HUES64 (cell line): Measurements from ENCODE around the gene ZDHHC5.
"Not testable (repeated sequence)": the region's sequence is repeated elsewhere in the genome, so short reads cannot be mapped to it uniquely, and the experiment has no call there.

Experiments
- H3K27ac ChIP-seq: 2 replicates; pipeline ENCODE4 v1.7.0; 2013; ENCODE audit warnings: low read depth, low read length, inconsistent platforms
- H3K27me3 ChIP-seq: 2 replicates; pipeline ENCODE4 v1.6.1; 2013; ENCODE audit warnings: mild to moderate bottlenecking, low read length; ENCODE audit not compliant: insufficient read depth
- H3K36me3 ChIP-seq: 2 replicates; pipeline ENCODE4 v1.6.1; 2013; ENCODE audit warnings: mild to moderate bottlenecking, low read length; ENCODE audit not compliant: insufficient read depth
- H3K4me1 ChIP-seq: 2 replicates; pipeline ENCODE4 v1.6.1; 2013; ENCODE audit warnings: mild to moderate bottlenecking, low read length, moderate library complexity; ENCODE audit not compliant: insufficient read depth
- H3K4me3 ChIP-seq: 2 replicates; pipeline ENCODE4 v1.5.1; 2013; ENCODE audit warnings: mild to moderate bottlenecking, low read length, moderate library complexity
- H3K9ac ChIP-seq: 2 replicates; pipeline ENCODE4 v1.6.1; 2013; ENCODE audit warnings: mild to moderate bottlenecking, low read depth, low read length
- H3K9me3 ChIP-seq: 2 replicates; pipeline ENCODE4 v1.6.1; 2013; ENCODE audit warnings: low read depth, low read length; ENCODE audit not compliant: insufficient read depth
- WGBS: fragments of 150-250, 120-280 bp; methylation state at CpG from one replicate; pipeline ENCODE4 v1.1.7; 2013; ENCODE audit warnings: missing lambda C conversion rate; 5-methylcytosine and 5-hydroxymethylcytosine counted together

The ZDHHC5 gene

DNA sequence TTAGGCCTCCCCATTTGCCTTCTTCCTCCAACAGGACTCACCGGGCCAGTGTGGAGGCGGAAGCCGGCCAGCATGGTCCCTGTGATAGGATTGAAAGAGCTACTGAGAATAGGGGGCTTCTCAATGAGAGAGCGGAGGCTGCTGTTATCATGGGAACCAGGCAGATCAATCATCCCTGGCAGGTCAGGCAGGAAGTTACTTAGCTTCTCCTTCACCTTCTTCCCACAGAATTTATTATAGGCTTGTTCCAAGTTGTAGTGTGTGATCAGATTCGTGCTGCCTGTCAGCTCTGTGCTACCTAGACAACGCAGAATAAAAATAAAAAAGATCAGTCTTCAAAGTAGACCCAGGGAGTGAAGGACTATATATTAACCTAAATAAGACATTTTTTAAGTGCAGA is 37.0 kb downstream of the ZDHHC5 start:
- Histone ChIP-seq H3K4me3 (no peak overlapping the region), H3K36me3 (peaks cover 65% of the 10 kb centered on the region), H3K4me1 (no peaks in the 10 kb centered on the region), H3K27me3 (no peaks in the 10 kb centered on the region), H3K9me3 (no peaks in the 10 kb centered on the region), H3K27ac (no peak overlapping the region), H3K9ac (no peak overlapping the region)
- 97% methylated on average over 4 of the region's 6 CpGs for WGBS

DNA sequence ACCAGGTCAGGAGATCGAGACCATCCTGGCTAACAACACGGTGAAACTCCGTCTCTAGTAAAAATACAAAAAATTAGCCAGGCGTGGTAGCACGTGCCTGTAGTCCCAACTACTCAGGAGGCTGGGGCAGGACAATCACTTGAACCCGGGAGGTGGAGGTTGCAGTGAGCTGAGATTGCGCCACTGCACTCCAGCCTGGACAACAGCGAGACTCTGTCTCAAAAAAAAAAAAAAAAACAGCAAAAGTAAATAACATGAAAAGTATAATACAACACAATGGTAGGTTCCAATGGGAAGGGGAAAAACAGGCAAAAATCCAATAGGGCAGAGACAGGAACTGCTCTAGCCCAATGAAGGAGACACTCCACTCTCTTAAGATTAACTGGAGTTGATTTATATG is 37.5 kb downstream of the ZDHHC5 start:
- H3K36me3 ChIP-seq: peaks cover 60% of the 10 kb centered on the region
- H3K27ac ChIP-seq, H3K9ac ChIP-seq, H3K4me1 ChIP-seq, H3K9me3 ChIP-seq, H3K4me3 ChIP-seq, H3K27me3 ChIP-seq: not testable (repeated sequence)
- 95% methylated on average over 7 of the region's 8 CpGs for WGBS

DNA sequence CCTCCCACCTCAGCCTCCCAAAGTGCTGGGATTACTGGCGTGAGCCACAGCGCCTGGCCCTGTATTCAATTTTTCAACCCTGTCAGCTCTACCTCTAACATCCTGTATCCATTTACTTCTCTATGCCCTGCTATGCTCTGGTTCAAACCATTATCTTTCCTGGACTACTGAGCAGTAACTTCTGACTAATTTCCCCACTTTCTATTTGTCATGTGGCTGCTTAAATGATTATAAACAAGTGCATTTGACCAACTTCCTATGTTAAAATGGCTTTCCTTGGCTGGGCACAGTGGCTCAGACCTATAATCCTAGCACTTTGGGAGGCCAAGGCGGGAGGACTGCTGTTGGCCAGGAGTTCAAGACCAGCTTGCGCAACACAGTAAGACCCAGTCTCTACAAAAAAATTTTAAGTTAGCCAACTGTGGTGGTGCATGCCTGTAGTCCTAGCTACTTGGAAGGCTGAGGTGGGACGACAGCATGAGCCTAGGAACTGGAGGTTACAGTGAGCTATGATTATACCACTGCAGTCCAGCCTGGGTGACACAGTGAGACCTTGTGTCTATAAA is 42.0 kb downstream of the ZDHHC5 start:
- Histone ChIP-seq H3K9ac (no peak overlapping the region), H3K27me3 (no peaks in the 10 kb centered on the region), H3K9me3 (no peaks in the 10 kb centered on the region), H3K4me1 (peaks cover 3% of the 10 kb centered on the region; the same call in 1 of the 2 replicates), H3K27ac (no peak overlapping the region), H3K36me3 (peaks cover 23% of the 10 kb centered on the region), H3K4me3 (no peak overlapping the region)
- 97% methylated on average over 5 of the region's 5 CpGs for WGBS

DNA sequence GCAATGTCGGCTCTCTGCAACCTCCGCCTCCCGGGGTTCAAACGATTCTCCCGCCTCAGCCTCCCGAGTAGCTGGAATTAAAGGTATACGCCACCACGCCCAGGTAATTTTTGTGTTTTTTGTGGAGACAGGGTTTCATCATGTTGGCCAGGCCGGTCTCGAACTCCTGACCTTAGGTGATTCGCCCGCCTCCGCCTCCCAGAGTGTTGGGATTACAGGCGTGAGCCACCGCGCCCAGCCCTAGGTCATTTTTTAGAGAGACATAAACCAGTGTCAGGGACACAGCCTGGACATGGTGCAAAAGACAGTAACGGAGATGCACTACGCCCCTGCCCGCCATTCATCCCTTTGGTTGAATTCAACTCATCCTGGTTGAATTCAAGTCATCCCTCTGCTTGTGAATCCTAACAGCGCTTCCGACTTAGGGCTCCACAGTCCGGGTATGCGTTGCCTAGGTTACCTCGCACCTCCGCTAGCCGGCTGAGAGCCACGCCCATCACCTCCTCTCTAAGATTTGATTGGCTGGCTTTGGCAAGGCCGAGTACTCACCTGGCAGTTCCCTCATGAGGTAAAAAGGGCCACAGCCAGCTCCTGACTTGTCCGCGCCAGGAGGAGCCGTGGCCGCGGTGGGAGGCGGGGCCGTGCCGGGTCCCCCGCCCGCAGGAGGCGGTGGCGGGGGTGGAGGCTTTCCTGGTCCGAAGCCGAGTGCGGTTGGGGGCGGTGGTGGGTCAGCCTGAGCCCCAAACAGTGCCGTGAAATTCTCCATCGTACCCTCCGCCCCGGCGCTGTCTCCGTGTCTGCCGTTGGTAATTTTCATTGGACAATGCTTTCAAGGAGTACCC is 43.7 kb downstream of the ZDHHC5 start, which contains the start of gene MED19:
MED19 (minus strand) TSS at position 802 of the 842 bp plus-strand sequence; CDS start at position 766, 36 bp downstream.
- H3K4me3 ChIP-seq: peak within 1 kb of the TSS; percentile 95
- H3K27ac ChIP-seq: peak within 1 kb of the TSS; percentile 95
- no peaks in the 10 kb centered on the region for H3K9me3 ChIP-seq
- peak within 1 kb of the TSS; percentile 92 for H3K9ac ChIP-seq
- peaks cover 3% of the 10 kb centered on the region; the same call in 1 of the 2 replicates for H3K4me1 ChIP-seq
- H3K27me3 ChIP-seq: no peaks in the 10 kb centered on the region
- WGBS: 11% methylated on average over 51 of the region's 51 CpGs
- peaks cover 14% of the 10 kb centered on the region for H3K36me3 ChIP-seq

- Histone ChIP-seq H3K4me3 (peak within 1 kb of the TSS; percentile 95), H3K9ac (peak within 1 kb of the TSS; percentile 92), H3K4me1 (peaks cover 3% of the 10 kb centered on the region; the same call in 1 of the 2 replicates), H3K27ac (peak within 1 kb of the TSS; percentile 95), H3K27me3 (no peaks in the 10 kb centered on the region), H3K9me3 (no peaks in the 10 kb centered on the region), H3K36me3 (peaks cover 10% of the 10 kb centered on the region)
- under 1% methylated on average over 53 of the region's 53 CpGs for WGBS
These were observed 44.6 kb downstream of the ZDHHC5 start, which contains the start of gene TMX2 for GRCh38 chr11:57712256-57713150. Gene TMX2 (plus strand): TSS chr11:57712593. CDS start chr11:57712619, 26 bp downstream.

DNA sequence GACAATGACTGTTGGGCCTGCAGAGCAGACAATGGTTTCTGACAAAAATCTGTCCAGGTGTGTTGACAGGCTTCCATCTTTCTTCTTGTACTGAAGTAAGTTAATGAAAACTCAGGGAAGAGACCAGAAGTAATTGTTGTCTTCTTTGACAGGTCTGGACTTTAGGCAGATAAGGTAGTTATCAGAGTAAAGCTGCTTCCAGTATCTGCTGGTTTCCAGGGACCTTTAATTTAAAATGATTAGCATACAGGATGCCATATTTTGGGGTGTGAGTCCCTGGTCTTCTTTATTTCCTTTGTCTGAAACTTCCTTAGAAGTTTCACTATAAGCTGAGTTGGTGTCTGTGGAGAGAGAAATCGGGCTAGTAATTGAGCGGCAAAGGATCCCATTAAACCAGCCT is 45.9 kb downstream of the ZDHHC5 start:
- Histone ChIP-seq H3K4me3 (peak overlapping the region; percentile 95), H3K27me3 (no peaks in the 10 kb centered on the region), H3K36me3 (peaks cover 9% of the 10 kb centered on the region), H3K27ac (no peak overlapping the region), H3K9ac (0 out of 2 replicates have a peak overlapping the region, but pooled peaks have one; percentile 92), H3K4me1 (peaks cover 3% of the 10 kb centered on the region; the same call in 1 of the 2 replicates), H3K9me3 (0 out of 2 replicates have a peak, but pooled peaks cover 3% of the 10 kb centered on the region)
- WGBS: 93% methylated on average over 2 of the region's 2 CpGs

- not testable (repeated sequence) for H3K27me3 ChIP-seq, H3K27ac ChIP-seq, H3K9ac ChIP-seq, H3K4me3 ChIP-seq, H3K4me1 ChIP-seq, H3K9me3 ChIP-seq
- peaks cover 30% of the 10 kb centered on the region for H3K36me3 ChIP-seq
- whole genome bisulfite sequencing: 98% methylated on average over 17 of the region's 34 CpGs
These were observed 48.8 kb downstream of the ZDHHC5 start for GRCh38 chr11:57716726-57717125.

DNA sequence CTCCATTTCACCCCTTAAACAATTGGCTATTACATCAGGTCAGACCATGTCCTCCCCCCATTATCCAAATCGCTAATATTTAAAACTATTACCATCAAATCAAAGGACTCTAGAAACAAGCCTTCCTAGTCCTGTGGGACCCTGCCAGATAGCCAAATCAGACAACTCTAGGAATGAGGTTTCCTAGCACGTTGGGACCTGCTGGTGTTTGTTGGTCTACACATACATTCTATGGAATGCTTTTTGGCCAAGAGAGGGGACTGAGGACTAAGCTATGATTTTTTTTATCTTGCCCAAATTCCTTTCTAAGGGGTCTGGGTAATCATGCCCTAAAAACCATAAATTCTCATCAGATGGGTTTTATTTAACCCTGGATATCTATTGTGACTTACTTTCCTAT is 59.3 kb downstream of the ZDHHC5 start:
- peaks cover 12% of the 10 kb centered on the region for H3K36me3 ChIP-seq
- WGBS: 94% methylated on average over 2 of the region's 2 CpGs
- H3K4me1 ChIP-seq: peaks cover 16% of the 10 kb centered on the region; the same call in 1 of the 2 replicates
- no peak overlapping the region for H3K9ac ChIP-seq
- H3K27me3 ChIP-seq: no peaks in the 10 kb centered on the region
- H3K27ac ChIP-seq: no peak overlapping the region
- no peak overlapping the region for H3K4me3 ChIP-seq
- H3K9me3 ChIP-seq: no peaks in the 10 kb centered on the region

- peak overlapping the region; percentile 32; the same call in 1 of the 2 replicates for H3K27ac ChIP-seq
- no peaks in the 10 kb centered on the region for H3K27me3 ChIP-seq
- H3K4me3 ChIP-seq: no peak overlapping the region
- 0 out of 2 replicates have a peak overlapping the region, but pooled peaks have one; percentile 13 for H3K9ac ChIP-seq
- H3K9me3 ChIP-seq: no peaks in the 10 kb centered on the region
- peaks cover 10% of the 10 kb centered on the region for H3K36me3 ChIP-seq
- 69% methylated on average over 7 of the region's 7 CpGs for WGBS
- H3K4me1 ChIP-seq: peaks cover 16% of the 10 kb centered on the region; the same call in 1 of the 2 replicates
These were observed 60.9 kb downstream of the ZDHHC5 start for GRCh38 chr11:57728829-57729228.

GRCh38 chr11:57729479-57729878 is 61.6 kb downstream of the ZDHHC5 start:
- Histone ChIP-seq H3K36me3 (peaks cover 10% of the 10 kb centered on the region), H3K4me1 (peaks cover 16% of the 10 kb centered on the region; the same call in 1 of the 2 replicates), H3K9ac (no peak overlapping the region), H3K9me3 (no peaks in the 10 kb centered on the region), H3K27me3 (no peaks in the 10 kb centered on the region), H3K4me3 (no peak overlapping the region), H3K27ac (no peak overlapping the region; the same call in 1 of the 2 replicates)
- 83% methylated on average over 5 of the region's 7 CpGs for WGBS
